ENCODE data around the gene CDH4.

DNA sequence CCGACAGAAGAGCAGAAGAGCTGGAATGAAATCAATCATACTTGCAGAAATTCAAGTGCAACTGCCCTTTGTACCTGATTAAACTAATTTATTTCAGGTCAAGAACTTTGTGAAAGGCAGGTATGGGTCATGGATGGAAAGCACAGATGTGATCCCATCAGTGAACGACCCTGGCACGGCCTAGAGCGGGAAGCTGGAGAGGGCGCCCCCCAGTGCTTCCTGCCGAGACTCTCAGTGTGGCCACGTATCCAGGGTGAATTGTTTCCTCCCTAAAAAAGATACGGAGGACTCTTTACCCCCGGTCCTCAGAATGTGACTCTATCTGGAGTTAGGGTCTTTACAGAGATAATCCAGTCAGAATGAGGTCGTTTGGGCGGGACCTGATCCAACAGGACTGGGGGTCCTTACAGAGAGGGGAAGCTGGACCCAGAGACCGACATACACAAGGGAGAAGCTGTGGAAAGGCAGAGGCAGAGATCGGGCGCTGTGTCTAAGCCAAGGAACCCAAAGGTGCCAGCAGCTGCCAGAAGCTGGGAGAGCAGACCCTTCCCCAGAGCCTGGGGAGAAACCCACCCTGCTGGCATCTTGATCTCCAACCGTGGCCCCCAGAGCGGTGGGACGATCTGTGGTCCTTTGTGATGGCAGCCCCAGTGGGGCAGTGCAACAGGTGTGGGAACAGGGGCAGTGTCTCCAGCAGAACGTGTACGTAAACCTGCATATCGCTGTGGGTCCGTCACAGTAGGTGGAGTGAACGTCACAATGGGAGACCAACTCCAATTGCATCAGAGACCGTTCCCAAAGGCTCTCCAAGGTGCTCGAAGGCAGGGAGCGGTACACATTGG, 721.7 kb downstream of the CDH4 start:
- TF ChIP-seq, protein P1, sequence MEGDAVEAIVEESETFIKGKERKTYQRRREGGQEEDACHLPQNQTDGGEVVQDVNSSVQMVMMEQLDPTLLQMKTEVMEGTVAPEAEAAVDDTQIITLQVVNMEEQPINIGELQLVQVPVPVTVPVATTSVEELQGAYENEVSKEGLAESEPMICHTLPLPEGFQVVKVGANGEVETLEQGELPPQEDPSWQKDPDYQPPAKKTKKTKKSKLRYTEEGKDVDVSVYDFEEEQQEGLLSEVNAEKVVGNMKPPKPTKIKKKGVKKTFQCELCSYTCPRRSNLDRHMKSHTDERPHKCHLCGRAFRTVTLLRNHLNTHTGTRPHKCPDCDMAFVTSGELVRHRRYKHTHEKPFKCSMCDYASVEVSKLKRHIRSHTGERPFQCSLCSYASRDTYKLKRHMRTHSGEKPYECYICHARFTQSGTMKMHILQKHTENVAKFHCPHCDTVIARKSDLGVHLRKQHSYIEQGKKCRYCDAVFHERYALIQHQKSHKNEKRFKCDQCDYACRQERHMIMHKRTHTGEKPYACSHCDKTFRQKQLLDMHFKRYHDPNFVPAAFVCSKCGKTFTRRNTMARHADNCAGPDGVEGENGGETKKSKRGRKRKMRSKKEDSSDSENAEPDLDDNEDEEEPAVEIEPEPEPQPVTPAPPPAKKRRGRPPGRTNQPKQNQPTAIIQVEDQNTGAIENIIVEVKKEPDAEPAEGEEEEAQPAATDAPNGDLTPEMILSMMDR (conservative IDR thresholded peaks at IDR 0.05; ENCODE audit: low read depth, low read length), result no peak
- TF ChIP-seq SMC3 (IDR thresholded peaks at IDR 0.05; ENCODE audit: low read depth, low read length), result no peak
- no peak for TF ChIP-seq MAFK (IDR thresholded peaks at IDR 0.05; ENCODE audit: low read depth, low read length)
- no peak for TF ChIP-seq NFE2L2 (IDR thresholded peaks at IDR 0.05; ENCODE audit: low read depth, low read length)
- no peak for TF ChIP-seq POLR2A (IDR thresholded peaks at IDR 0.05; ENCODE audit: low read depth, low read length)
- no peak for TF ChIP-seq CHD1 (IDR thresholded peaks at IDR 0.05; ENCODE audit: low read depth, low read length)
- no peak for TF ChIP-seq RFX5 (IDR thresholded peaks at IDR 0.05; ENCODE audit: low read depth, low read length)
- TF ChIP-seq, protein P2, sequence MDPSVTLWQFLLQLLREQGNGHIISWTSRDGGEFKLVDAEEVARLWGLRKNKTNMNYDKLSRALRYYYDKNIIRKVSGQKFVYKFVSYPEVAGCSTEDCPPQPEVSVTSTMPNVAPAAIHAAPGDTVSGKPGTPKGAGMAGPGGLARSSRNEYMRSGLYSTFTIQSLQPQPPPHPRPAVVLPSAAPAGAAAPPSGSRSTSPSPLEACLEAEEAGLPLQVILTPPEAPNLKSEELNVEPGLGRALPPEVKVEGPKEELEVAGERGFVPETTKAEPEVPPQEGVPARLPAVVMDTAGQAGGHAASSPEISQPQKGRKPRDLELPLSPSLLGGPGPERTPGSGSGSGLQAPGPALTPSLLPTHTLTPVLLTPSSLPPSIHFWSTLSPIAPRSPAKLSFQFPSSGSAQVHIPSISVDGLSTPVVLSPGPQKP (IDR thresholded peaks at IDR 0.05; ENCODE audit: borderline replicate concordance, low read depth, low read length), result no peak
- TF ChIP-seq RCOR1 (IDR thresholded peaks at IDR 0.05; ENCODE audit: insufficient replicate concordance, low read length), result no peak
- no peak for TF ChIP-seq FOS (IDR thresholded peaks at IDR 0.05; ENCODE audit: low read depth, low read length)
- no peak for TF ChIP-seq CEBPB (IDR thresholded peaks at IDR 0.05; ENCODE audit: low read depth, low read length)
- TF ChIP-seq, protein P3, sequence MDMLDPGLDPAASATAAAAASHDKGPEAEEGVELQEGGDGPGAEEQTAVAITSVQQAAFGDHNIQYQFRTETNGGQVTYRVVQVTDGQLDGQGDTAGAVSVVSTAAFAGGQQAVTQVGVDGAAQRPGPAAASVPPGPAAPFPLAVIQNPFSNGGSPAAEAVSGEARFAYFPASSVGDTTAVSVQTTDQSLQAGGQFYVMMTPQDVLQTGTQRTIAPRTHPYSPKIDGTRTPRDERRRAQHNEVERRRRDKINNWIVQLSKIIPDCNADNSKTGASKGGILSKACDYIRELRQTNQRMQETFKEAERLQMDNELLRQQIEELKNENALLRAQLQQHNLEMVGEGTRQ (IDR thresholded peaks at IDR 0.05; ENCODE audit: low read depth, low read length), result no peak

All from IMR-90 (cell line).